Measurements from ENCODE around the gene LRP1B.
A peak's percentile ranks its signal among the peaks of the same experiment; 100 is the strongest.

The LRP1B gene

DNA sequence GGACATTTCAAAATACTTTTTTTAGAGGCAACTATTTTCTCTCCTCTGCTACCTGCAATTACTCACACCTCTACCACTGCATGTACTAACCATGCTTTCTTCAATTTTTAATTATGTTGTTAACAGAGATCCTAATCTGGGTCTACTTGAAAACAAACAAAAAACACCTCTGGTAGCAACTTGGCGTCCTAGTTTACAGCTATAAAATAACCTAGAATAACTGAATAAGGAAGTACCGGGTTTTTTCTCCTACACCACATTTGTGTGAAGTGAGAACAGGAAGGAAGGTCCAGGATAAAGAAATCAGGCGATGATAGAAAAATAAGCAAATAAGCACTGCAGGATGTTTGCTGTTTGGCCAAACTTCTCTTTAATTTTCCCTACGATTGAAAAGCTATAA, 633.5 kb downstream of the LRP1B start:
- no peak for DNase-seq

DNA sequence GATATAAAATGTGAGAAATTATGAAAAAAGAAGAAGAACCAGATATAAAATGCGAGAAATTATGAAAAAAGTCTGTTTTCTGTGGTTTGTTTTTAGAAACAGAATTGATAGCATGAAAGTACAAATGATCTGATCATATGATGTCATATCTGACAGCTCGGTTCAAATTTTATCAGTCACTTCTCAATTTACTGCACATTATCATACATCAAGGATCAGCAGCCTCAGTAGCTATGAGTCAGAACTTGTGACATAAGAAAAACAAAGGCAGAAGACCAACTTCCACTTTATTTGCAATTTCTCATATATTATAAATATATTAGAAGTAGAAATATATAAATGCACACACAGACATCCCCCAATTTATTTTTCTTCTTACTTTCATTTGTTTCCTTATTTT, 634.0 kb downstream of the LRP1B start:
- DNase-seq, result peak; percentile 11

DNA sequence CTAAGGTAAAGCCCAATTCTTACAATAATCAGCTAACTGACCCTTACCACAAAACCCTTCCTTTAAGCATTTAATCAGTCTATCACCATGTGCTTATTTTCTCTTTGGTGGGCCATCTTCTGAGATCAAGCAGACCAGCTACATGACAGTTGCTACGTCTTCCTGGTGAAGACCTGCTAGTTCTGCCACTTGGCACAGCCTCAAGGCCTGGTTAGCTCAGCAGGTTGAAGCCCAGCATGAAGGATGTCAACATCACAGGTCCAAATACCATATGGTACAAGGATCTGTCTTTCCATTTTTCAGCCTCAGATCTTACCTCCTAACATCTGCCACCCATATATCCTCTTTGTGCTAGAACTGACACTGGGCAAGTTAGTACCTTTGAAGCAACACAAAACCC, 636.9 kb downstream of the LRP1B start:
- DNase-seq, result no peak

DNA sequence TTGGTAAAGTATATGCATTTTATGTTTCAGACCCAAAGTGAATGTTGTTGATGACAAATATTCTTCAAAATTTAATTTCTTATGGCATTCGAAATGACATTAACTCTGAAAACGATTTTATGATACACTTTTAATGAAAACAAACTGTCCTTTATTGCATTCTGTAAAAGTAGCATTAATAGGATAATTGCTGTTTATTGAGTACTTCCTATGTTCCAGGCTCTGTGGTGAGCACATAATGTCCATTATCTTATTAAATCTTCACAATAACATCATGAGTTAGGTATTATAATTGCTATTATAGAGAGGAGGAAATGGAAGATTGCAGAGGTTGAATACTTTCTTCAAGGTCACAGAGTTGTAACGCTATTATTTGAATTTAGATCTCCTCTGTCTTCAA, 638.0 kb downstream of the LRP1B start:
- no peak for DNase-seq

DNA sequence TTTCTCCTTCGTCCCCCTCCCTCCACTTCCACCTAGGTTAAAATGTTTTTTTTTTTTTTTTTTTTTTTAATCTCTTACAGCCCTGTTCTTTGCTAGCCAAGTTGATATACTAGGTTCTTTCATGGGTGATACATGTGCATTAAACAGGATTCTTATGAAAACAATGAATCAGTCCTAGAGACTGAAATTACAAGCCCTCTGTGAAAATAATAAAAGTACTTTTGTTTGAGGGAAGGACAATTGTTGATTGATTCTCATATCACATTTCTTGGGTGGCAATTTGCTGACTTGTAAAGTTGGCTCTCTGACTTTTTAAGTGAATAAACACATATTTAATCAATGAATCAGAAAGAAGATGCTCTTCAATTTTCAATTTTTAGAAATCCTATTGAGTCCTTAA, 639.9 kb downstream of the LRP1B start:
- no peak for DNase-seq

DNA sequence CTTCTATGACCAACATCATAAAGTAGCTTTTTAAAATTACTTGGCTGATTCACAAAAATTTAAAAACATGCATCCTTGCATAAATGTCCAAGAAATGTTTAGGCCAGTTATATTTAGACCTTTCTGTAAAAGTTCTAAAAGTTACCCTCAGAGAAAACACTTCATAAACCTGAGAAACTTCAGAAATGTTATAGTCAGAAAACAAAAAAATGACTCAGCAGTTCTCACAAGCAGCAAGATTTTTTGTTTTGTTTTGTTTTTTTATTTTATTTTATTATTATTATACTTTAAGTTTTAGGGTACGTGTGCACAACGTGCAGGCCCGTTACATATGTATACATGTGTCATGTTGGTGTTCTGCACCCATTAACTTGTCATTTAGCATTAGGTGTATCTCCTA, 648.1 kb downstream of the LRP1B start:
- no peak for DNase-seq

DNA sequence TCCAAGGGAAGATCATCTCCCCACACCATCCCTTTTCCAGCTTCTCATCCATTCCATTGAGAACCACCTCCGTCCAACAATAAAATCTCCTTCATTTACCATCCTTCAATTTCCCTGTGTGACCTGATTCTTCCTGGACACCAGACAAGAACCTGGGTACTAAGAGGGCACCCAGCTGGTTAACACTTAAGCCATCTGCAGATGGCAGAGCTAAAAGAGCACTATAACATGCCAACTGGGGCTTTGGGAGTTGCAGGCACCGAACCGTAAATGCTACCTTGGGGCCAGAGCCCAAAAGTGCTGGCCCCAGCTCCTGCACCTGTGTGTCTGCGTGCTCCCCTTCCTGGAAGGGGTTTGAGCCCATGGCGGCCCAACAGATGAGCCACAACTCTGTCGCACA, 655.0 kb downstream of the LRP1B start:
- no peak for DNase-seq

DNA sequence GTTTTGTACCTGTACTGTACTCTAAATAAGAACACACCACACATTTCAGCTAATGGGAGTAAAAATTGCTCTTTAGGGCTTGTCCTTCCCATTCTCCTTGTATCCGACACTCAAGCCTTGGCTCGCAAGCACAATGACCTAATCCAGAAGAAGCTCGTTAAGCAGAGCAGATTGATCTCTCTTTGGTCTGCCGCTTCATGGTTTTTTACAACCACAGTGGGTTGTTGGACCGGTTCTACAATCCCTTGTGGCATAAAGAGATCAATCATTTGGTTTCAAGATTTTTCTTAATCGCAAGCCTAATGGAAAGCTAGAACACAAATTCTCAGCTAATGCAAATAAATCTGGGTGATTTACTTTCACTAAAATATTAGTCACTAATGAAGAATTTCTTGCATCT, 662.1 kb downstream of the LRP1B start:
- DNase-seq, result no peak

DNA sequence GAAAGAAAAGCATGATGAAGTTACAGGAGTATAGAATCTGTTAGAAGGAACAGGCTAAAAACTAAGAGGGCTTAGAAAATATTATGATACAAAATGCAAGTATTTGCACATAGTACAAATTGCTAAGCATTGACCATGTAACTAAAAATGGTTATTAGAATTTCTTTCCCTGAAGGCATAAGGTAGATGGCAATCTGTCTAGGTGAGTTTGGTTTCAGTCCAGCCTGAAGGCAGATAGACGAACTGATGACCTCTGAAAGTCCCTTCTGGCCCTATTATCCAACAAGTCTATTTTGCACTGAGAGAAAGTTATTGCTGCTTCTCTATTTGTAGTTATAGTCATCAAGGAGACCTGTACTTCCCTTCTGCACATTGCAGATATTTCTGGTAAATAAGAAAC, 663.5 kb downstream of the LRP1B start:
- DNase-seq, result no peak

DNA sequence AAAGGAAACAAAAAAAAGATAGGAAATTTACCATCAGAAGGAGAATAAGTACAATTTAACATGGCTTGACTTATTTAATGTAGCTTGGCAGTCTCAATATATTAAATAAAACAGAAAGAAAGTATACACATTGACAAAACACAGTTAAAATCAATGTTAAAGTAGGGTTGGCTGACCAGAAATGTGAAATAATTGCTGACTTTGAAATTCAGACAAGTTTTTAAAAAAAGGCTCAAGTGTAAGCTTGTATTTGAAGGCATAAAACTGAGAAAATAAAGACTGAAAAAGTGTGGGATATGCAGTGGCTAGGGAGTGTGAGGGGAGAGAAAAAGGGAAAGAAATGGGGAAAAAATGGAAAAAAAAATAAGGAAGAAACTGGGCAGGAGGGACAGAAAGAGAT, 665.8 kb downstream of the LRP1B start:
- no peak for DNase-seq

DNA sequence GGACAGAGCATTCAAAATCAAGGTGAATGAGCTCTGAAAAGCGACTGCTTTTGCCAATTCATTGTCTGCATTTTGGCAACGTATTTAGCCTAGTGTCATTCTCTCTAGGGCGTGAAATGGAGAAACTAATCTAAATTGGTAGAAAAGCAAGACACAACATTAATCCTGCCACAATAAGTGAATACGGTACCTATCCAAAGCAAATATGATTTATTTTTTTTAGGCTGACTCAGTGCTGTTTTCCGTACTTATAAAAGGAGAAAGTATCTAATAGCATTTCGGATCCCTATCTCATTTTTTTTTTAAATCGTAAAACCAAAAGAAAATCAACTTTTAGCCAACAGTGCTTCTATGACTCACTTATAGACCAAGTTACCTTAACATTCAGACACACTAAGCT, 672.5 kb downstream of the LRP1B start:
- DNase-seq, result no peak

DNA sequence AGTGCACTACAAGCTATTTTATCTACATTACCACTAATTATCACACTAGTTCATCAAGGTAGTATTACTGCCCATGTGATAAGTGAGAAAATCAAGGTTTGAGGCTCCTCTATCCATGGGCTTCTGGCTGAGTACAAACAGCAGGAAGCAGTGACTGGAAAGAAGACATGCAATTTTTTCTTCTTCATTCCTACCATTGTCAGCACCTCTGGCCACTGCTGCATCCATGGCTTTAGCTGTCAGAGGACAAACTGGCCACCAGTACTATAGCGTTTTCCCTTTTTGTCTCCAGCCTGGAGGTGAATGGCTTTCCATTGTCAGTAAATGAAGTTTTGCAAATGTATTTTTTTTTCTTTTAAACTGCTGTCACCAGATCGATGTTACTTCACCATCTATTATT, 674.9 kb downstream of the LRP1B start:
- DNase-seq, result no peak

DNA sequence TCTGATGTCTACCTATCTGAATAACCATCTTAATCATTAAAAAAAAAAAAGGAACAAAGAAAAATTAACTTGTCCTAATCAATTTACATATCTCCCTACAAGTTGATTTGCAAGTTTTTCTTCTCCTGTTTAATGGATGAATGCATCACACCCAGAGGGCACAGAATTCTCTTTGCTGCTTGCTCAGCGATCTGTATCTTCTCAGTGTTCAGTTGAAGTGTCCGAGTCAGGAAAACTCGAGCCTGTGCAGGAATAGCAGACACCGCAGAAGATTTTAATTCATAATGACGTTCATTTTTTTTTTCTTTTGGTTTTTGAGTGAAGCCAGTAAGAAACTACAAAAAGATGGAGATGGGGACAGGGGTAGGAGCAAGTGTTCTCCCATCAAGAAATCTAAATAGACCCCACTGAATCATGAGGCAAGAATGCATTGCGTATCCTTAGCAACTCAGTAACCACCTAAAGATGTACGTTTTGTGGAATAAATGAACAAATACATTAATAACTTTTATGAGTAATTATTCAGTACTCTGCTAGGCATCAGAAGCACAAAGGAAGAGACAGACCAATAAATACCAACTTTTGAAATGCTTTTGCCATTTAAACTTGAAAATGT, 675.5 kb downstream of the LRP1B start:
- no peak for DNase-seq

DNA sequence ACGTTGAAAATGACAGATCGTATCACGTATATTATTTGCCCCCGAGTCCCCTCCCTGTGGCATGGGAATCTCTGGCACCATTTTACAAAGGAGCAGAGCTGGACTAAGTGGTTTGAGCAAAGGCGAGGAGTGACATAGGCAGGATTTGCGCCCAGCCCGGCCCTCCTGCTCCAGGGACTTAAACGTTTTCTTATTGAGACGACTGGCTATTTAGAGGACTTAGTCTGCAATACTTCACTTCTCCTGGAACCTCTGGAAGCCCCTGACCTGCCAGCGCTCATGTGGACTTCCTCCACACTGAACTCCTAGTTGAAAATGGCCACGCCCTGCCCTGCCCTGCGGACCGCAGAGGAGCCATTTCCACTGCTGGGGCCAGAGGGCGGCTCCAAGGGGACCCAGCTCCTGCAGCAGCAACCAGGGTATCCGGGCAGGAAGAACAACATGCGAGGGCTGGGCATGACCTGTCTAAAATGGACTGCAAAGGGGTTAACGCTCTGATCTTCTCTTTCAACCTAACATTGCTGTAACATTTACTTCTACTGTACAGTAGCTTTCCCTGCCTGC, 690.7 kb downstream of the LRP1B start:
- no peak for DNase-seq

DNA sequence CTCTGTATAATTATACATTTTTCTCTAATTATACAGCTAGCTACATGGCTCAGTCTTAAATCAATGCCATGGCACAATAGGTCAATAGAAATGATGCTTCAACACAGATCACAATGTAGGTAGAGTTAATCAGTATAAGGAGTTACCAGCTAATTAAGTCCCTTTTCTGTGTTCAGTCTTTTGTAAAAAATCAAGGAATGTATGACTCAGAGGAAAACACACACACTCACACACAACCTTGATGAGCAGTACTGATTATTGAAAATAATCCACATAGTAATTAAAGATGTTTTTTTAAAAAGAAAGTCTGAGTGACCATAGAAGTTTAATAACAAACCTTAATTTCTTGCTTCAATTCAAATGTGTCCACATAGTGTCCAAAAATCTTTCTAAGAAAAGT, 691.3 kb downstream of the LRP1B start:
- DNase-seq, result no peak

DNA sequence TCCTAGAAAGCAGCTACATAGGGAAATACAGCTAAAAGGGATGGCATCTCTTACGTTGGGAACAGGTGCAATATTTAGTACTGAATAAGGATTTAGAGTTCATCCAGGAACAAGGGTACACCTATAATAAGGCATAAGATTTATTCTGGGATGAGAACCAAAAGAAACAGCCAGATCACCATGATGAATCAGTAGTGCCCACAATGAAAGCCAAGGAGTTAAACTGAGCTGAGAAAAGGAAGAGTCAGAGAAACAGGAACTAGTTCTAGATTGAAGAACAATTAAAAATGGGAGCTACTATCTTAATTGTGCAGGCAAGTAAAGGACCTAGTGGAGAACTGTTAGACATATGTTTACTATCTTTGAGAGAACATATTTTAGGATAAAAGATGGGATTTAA, 692.3 kb downstream of the LRP1B start:
- DNase-seq, result no peak

DNA sequence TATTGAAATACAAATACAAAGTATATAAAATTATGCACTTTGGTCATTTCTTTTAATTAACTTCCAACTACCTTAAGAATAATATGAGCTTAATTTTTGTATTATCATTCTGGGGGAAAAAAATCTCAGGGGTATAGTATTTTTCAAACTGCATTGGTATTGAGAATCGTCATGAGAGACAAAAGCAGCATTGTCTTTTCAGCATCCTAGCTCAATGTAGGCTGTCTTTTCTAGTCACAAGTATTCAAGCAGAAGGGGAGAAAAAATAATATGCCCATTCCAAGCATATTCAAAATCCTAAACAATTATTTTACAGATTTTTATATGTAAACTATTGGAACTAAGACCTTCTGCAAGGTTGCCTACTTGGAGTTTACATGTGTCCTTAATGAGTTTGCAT, 693.3 kb downstream of the LRP1B start:
- DNase-seq, result no peak

DNA sequence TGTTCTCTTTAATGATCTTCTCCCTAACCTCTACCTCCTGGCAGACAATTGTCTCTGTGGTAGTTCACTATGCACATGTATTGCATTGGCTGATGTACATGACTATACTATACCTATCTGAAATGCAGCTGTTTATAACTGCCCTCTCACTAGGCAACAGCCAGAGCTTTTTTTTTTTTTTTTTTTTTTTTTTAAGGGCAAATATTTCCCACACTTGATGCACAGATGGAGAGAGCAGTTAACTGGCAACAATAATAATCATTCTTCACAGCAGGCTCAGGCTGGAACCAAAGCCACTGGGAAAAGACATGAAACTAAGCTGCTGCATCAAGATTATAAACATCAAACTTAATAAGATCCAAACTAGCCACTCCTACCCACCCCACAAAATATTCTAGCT, 707.7 kb downstream of the LRP1B start:
- no peak for DNase-seq

DNA sequence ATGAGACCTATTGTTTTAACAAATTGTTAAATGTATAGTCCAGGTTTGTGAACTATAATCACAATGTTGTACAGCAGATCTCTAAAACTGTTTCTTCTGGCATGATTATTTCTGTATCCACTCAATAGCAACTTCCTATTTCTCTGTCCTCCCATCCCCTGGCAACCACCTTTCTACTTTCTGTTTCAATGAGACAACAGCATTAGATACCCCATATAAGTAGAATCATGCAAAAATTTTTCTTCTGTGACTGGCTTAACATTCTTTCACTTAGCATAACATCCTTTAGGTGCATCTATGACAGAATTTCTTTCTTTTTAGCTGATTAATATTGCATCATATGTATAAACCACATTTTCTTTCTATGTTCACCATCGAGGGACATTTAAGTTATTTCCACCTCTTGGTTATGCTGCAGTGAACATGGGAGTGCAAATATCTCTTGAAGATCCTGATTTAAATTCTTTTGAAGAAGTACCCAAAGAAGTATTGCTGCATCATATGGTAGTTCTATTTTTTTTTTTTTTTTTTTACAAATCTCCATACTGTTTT, 713.5 kb downstream of the LRP1B start:
- no peak for DNase-seq

DNA sequence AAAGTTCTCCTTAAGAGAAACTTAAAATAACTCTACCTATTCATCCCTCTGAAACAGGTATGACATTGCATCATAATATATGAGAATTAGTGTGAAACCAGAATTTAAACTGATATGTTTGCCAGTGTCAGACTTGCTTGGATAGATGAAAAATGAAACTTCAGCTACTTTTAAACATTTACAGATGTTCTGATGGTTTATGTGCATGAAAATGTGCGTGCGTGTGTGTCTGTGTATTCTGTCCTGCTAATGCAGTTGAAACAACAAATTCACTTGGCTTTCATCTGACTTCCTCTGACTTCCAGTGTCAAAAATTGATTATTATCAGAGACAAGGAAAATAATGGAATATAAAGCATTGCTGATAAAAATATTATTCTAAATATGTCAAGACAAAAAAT, 719.4 kb downstream of the LRP1B start:
- no peak for DNase-seq

DNA sequence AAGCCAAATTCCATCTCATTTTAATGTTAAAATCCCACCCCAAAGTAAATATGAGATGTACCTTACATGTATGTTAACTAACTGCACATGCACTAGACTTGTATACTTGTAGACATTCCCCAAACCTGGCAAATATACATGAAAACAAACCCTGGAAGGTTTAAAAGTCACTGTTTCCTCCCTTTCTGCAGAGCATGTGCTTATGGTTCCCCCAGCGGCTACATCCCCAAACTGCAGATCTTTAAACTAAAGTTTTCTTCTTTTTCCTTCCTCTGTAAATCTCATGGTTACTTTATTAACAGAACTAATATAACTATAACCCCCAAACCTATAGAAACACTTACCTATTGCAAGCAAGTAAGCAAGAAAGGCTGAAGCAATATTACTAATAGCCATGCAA, 731.5 kb downstream of the LRP1B start:
- no peak for DNase-seq

DNA sequence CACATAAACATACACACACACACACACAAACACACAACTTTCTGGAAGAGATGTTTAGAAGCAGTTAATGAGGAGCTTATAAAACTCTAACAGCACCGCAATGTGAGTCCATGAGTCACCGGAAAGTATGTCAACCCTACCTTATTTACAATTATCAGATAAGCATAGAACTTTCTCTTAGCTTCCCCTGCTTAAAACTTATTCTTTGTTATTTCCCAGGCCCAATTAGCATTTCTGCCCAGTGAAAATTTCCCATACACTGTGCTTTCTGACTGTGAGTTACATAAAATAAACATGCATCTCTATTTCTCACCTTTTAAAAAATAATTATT, 737.6 kb downstream of the LRP1B start:
- DNase-seq, result no peak

DNA sequence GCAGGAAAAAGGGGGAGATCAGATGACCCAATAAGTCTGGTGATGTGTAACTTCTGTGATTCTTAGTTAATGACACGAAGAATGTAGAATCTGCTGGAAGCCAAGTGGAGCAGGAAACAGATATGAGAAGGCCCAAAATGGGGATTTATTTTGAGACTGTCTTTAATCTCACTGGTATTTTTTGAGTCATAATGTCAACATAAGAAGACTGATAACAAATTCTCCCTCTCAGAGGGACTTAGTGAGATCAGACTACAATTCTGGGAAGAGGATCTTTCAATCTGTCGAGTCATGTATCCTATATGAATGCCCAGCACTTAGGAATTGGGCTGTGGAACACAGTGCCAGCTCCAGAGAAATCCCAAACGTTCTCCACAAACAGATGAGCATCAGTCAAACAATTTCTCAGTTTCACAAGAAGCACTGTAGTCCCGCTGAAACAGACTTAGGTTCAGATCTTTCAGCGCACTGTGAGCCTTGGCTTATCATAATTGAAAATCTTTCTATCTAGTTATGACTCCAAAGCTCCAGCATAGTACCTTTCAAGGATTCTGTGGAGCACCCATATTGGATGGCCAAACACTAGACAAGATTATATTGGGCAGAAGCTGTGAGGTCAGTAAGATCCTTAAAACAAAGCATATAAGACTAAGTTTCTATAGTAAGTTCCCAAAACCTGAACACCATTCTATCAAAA, 738.2 kb downstream of the LRP1B start:
- no peak for DNase-seq

DNA sequence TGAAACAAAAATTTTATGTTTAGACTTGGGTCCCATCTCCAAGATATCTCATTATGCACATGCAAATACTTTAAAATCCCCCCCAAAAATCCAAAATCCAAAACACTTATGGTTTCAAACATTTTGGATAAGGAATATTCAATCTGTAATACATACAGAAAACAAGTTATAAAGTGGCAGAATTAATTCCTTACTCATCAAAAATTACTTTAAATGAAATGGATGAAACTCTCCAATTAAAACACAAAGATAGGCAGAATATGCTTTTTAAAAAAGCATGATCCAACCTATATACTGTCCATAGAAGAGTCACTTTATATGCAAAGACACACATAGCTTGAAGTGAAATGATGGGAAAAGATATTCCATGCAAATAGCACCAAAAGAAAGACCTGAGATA, 744.6 kb downstream of the LRP1B start:
- DNase-seq, result no peak

DNA sequence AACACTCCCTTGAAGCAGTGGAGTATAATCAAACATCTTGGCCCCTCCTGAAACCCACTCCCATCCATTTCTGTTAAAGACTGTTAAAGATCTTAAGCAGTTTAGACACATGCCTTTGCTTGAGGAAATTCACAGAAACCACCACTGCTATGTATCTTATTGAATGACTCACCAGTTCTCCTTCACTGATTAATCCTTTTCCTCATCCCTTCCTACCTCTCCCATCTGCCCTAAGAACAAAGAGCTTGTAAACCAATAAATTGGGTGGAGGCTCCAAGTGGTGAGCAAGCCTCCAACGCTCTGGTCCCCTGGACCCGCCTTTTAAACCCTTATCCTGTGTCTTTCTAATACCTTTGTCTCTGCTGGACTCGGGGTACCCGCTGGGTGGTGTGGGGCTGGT, 746.1 kb downstream of the LRP1B start:
- no peak for DNase-seq
